Measurements from ENCODE around the gene C6orf132. TPM values are rescaled to one million over a fixed set of nuclear protein-coding genes. Genes with fewer than 3 reads are reported as not detected.

The C6orf132 gene
- total and polyA plus RNA-seq, 2 of the 4 experiments (the other 2 are of a cell fraction), result 0.72 to 1.7 TPM

- POLR2A ChIA-PET (ENCODE audit: unreplicated experiment), result no interaction called here
- no peak for ATAC-seq (ENCODE audit: low read depth)
Measured at GRCh38 chr6:42103216-42103615, 39.2 kb downstream of the C6orf132 start.

More at GRCh38 chr6:42103216-42103615, 39.2 kb downstream of the C6orf132 start:
- H2BK20ac ChIP-seq (ENCODE audit: low read depth, low read length), result no peak overlapping the region
- intact Hi-C loops (cut with micrococcal nuclease) (no loop called here), in situ Hi-C loops (cut with MboI; ENCODE audit: low sequenced_read_pairs) (no loop called here), dilution Hi-C loops (cut with HindIII; ENCODE audit: low sequenced_read_pairs, unreplicated experiment) (no loop called here)
- no TSS peak for BruUV-seq (replicated peaks)
- 0 out of 4 replicates have a peak, but pooled peaks cover 0 to 4% of the 10 kb centered on the region in 2 experiments for H3K79me1 ChIP-seq (ENCODE audit: low read depth in 1 of 2, low read length in 2 of 2)
- H3K56ac ChIP-seq (ENCODE audit: extremely low read depth, insufficient read depth, low read length), result no peak overlapping the region
- no peak overlapping the region for H3K23ac ChIP-seq (ENCODE audit: low read depth, low read length)
- no peak overlapping the region for H3K18ac ChIP-seq (ENCODE audit: low read depth, low read length)
- no peak overlapping the region for H3K4ac ChIP-seq (ENCODE audit: low read depth, low read length)
- no peak overlapping the region for H3K4me2 ChIP-seq (ENCODE audit: low read depth, low read length)
- no peak overlapping the region for H4K8ac ChIP-seq (ENCODE audit: low read depth in 2 of 2, low read length in 2 of 2)
- no peaks in the 10 kb centered on the region; the same call in 1 of the 2 replicates for H3K36me3 ChIP-seq (ENCODE audit: control insufficient read depth, insufficient read depth, low read length)
- H3K27me3 ChIP-seq (ENCODE audit: control insufficient read depth, insufficient read depth, low read length), result no peaks in the 10 kb centered on the region
- DNase-seq, result no peak
- WGBS, 2 experiments (ENCODE audit: extremely low coverage in 2 of 2, insufficient read length in 1 of 2), result 100% methylated on average over 3 of the region's 7 CpGs; no CpG with 5 or more reads in 1 of the 2 experiments
- no peak overlapping the region for H3K9ac ChIP-seq (ENCODE audit: low read depth, low read length)
- H3K9me3 ChIP-seq (ENCODE audit: control insufficient read depth, insufficient read depth, low read length), result no peaks in the 10 kb centered on the region
- CTCF ChIA-PET, result no interaction called here
- no peak overlapping the region for H3K4me3 ChIP-seq (ENCODE audit: insufficient read depth, low read depth, low read length)
- H3K4me1 ChIP-seq (ENCODE audit: control insufficient read depth, insufficient read depth, low read length), result peaks cover 18% of the 10 kb centered on the region
- no peak overlapping the region for H2AK5ac ChIP-seq (ENCODE audit: low read depth, low read length)
- peaks cover 20% of the 10 kb centered on the region for H3K9me1 ChIP-seq (ENCODE audit: insufficient read depth, low read length)
- no peak overlapping the region for H3K14ac ChIP-seq (replicated peaks; ENCODE audit: low read depth, low read length)
- no peak for TF ChIP-seq FOS (IDR thresholded peaks at IDR 0.05; ENCODE audit: low read depth, low read length)
- no peak for TF ChIP-seq SMC3 (IDR thresholded peaks at IDR 0.05; ENCODE audit: low read depth, low read length)
- no peak for TF ChIP-seq CTCF (conservative IDR thresholded peaks at IDR 0.05; ENCODE audit: low read depth, low read length)
- TF ChIP-seq RCOR1 (IDR thresholded peaks at IDR 0.05; ENCODE audit: insufficient replicate concordance, low read length), result no peak
- TF ChIP-seq RAD21 (IDR thresholded peaks at IDR 0.05; ENCODE audit: low read length), result no peak
- no peak for TF ChIP-seq BHLHE40 (IDR thresholded peaks at IDR 0.05; ENCODE audit: low read depth, low read length)
- no peak for TF ChIP-seq POLR2A (IDR thresholded peaks at IDR 0.05; ENCODE audit: low read depth, low read length)
- no peak for TF ChIP-seq ELK1 (IDR thresholded peaks at IDR 0.05; ENCODE audit: borderline replicate concordance, low read depth, low read length)
- H2BK15ac ChIP-seq (ENCODE audit: low read depth, low read length), result no peak overlapping the region
- no peak overlapping the region for H2AK9ac ChIP-seq (replicated peaks; ENCODE audit: low read depth, low read length, poor library complexity)
- no peaks in the 10 kb centered on the region for H4K20me1 ChIP-seq (ENCODE audit: insufficient read depth, low read length)
- H2AFZ ChIP-seq (replicated peaks; ENCODE audit: low read length, poor library complexity), result no peak overlapping the region
- no peak overlapping the region for H2BK120ac ChIP-seq (ENCODE audit: low read depth, low read length)
- H3K27ac ChIP-seq (ENCODE audit: insufficient read depth, low read length), result no peak overlapping the region
- H2BK5ac ChIP-seq (ENCODE audit: low read depth, low read length, poor library complexity, severe bottlenecking), result no peak overlapping the region
- no peak overlapping the region for H4K5ac ChIP-seq (ENCODE audit: low read depth, low read length)
- H4K91ac ChIP-seq (ENCODE audit: insufficient read depth, low read depth, low read length), result no peak overlapping the region

Data from IMR-90 (cell line).